ENCODE data around the gene CMSS1.

DNA sequence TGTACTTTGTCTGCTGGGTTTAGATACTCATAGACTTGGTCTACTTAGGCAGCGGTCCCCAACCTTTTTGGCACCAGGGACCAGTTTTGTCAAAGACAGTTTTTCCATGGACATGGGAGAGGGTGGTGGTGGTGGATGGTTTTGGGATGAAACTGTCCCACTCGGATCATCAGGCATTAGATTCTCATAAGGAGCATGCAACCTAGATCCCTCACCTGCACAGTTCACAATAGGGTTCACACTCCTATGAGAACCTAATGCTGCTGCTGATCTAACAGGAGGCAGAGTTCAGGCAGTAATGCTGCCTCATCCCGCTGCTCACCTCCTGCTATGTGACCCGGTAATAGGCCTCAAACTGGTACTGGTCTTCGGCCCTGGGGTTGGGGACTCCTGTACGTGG is 45.3 kb downstream of the CMSS1 start:
- TF ChIP-seq BACH2 (CRISPR knock-in tag; IDR thresholded peaks at IDR 0.05; ENCODE audit: borderline replicate concordance): no peak
- TF ChIP-seq RARB (CRISPR knock-in tag; IDR thresholded peaks at IDR 0.05): no peak
- TF ChIP-seq, protein P1, sequence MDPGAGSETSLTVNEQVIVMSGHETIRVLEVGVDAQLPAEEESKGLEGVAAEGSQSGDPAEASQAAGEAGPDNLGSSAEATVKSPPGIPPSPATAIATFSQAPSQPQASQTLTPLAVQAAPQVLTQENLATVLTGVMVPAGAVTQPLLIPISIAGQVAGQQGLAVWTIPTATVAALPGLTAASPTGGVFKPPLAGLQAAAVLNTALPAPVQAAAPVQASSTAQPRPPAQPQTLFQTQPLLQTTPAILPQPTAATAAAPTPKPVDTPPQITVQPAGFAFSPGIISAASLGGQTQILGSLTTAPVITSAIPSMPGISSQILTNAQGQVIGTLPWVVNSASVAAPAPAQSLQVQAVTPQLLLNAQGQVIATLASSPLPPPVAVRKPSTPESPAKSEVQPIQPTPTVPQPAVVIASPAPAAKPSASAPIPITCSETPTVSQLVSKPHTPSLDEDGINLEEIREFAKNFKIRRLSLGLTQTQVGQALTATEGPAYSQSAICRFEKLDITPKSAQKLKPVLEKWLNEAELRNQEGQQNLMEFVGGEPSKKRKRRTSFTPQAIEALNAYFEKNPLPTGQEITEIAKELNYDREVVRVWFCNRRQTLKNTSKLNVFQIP (CRISPR knock-in tag; IDR thresholded peaks at IDR 0.05; ENCODE audit: borderline replicate concordance, low read depth): no peak
- no peak for TF ChIP-seq ESRRG (CRISPR knock-in tag; IDR thresholded peaks at IDR 0.05)
- TF ChIP-seq ISL1 (CRISPR knock-in tag; IDR thresholded peaks at IDR 0.05): no peak

Data from SK-N-SH treated with all-trans-retinoic acid at 6 μM for 48 hours (cell line).